Stimulated activated CD4-positive, alpha-beta T cell treated with anti-CD3 and anti-CD28 coated beads, Interleukin-1b, Interleukin-23, amount 100 ng/mL, for 48 hours (primary cell): ENCODE results near the gene PCDHA10.
"Not testable (repeated sequence)": the region's sequence is repeated elsewhere in the genome, so short reads cannot be mapped to it uniquely, and the experiment has no call there.

Source experiments
- DNase-seq: peaks from one replicate; pipeline ENCODE4 v3.0.0-alpha.2; 2020

PCDHA10 gene

GRCh38 chr5:140855772-140856674, at the start of gene PCDHA10:
Gene PCDHA10 (plus strand): TSS chr5:140855897. CDS start chr5:140856049, 152 bp downstream.
- no peak for DNase-seq

GRCh38 chr5:140806834-140807775, 48.6 kb upstream of the PCDHA10 start, which contains the start of gene PCDHA4:
Gene PCDHA4 (plus strand): TSS chr5:140807068.
- no peak for DNase-seq

- not testable (repeated sequence) for DNase-seq
These were observed 47.3 kb upstream of the PCDHA10 start for GRCh38 chr5:140808241-140808888.

- DNase-seq: no peak
These were observed 46.8 kb upstream of the PCDHA10 start for GRCh38 chr5:140808889-140809291.

GRCh38 chr5:140821375-140822280, 34.1 kb upstream of the PCDHA10 start, which contains the start of gene PCDHA5:
Gene PCDHA5 (plus strand): TSS chr5:140821613.
- DNase-seq: no peak

- no peak for DNase-seq
These were observed 33.4 kb upstream of the PCDHA10 start for GRCh38 chr5:140822281-140822629.

GRCh38 chr5:140822969-140823368, 32.7 kb upstream of the PCDHA10 start:
- not testable (repeated sequence) for DNase-seq

- no peak for DNase-seq
These were observed 32.2 kb upstream of the PCDHA10 start for GRCh38 chr5:140823475-140823874.

GRCh38 chr5:140827704-140828361, 27.9 kb upstream of the PCDHA10 start, which contains the start of gene PCDHA6:
Gene PCDHA6 (plus strand): TSS chr5:140827960. CDS start chr5:140828092, 132 bp downstream.
- DNase-seq: no peak

- no peak for DNase-seq
These were observed 27.3 kb upstream of the PCDHA10 start for GRCh38 chr5:140828362-140828737.

GRCh38 chr5:140829511-140830501, 25.9 kb upstream of the PCDHA10 start:
- DNase-seq: not testable (repeated sequence)

- DNase-seq: no peak
These were observed 21.7 kb upstream of the PCDHA10 start, which contains the start of gene PCDHA7 for GRCh38 chr5:140833993-140834392. Gene PCDHA7 (plus strand): TSS chr5:140834269. CDS start chr5:140834384, 115 bp downstream.

GRCh38 chr5:140834439-140835008, 21.2 kb upstream of the PCDHA10 start:
- DNase-seq: not testable (repeated sequence)

- no peak for DNase-seq
These were observed 19.8 kb upstream of the PCDHA10 start for GRCh38 chr5:140835622-140836510.

- DNase-seq: no peak
These were observed 14.4 kb upstream of the PCDHA10 start, which contains the start of gene PCDHA8 for GRCh38 chr5:140840978-140841962. Gene PCDHA8 (plus strand): TSS chr5:140841187. CDS start chr5:140841322, 135 bp downstream.
